ENCODE data around the gene WBP1L.
"Not testable (repeated sequence)": the region's sequence is repeated elsewhere in the genome, so short reads cannot be mapped to it uniquely, and the experiment has no call there.

Gene WBP1L

GRCh38 chr10:102723989-102724388 is 19.8 kb upstream of the WBP1L start:
- no peak for DNase-seq (ENCODE audit: low read depth, low spot score)

- DNase-seq (ENCODE audit: low read depth, low spot score): no peak
Measured at GRCh38 chr10:102726274-102726673, 17.5 kb upstream of the WBP1L start.

DNA sequence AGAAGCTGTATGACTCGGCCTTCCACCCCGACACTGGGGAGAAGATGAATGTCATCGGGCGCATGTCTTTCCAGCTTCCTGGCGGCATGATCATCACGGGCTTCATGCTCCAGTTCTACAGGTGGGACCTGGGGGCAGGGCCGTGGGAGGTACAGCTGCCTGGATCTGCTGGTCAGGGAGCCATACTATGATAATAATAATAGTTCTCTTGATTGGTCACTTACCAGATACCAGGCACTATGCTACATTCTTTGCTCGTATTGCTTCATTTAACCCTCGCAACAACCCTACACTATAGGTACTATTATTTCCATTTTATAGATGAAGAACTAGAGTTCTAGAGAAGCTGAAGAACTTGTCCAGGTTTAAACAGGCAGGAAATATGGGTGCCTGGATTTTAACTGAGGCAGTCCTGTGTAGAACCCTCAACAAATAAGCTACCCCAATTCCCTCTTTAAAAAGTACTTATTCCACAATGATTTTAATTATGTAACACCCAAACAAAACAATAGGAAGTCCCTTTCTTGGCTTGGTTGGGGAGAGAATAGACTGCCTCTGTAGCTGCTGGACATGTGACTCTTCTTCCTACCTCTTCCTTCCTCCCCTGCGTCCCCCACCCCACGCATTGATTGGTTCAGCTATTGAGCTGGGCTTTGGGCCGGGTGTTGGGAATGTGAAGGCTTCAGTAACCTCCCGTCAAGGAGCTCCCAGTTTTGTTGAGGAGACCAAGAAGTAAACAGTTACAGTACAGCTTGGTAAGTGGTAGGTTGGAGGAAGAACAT is 16.5 kb upstream of the WBP1L start:
- no peak for DNase-seq (ENCODE audit: low read depth, low spot score)

- no peak for DNase-seq (ENCODE audit: low read depth, low spot score)
Measured at GRCh38 chr10:102729029-102730026, 14.4 kb upstream of the WBP1L start.

DNA sequence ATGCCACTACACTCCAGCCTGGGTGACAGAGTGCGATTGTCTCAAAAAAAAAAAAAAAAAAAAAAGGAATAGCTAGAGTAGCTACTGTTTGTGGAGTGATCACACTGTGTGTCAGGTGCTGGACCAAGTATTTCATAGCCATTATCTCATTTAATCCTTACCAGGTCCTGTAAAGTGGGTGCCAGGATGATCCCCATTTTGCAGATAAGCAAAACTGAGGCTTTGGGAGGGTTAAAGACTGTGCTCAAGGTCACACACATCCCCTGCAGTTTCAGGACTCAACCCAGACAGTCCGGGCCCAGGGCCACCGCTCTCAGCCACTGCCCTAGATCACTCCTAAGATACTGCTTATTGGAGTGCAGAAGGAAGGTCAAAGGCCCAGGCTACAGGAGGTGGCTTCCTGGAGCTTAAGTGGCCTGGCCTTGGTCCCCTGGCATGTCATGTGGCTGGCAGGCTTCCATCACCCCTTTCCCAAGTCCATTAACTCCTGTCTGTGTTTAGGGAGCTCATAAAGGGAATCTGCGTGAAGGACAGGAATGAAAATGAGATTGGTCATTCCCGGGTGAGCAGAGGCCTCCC is 12.4 kb upstream of the WBP1L start:
- DNase-seq (ENCODE audit: low read depth, low spot score): no peak

DNA sequence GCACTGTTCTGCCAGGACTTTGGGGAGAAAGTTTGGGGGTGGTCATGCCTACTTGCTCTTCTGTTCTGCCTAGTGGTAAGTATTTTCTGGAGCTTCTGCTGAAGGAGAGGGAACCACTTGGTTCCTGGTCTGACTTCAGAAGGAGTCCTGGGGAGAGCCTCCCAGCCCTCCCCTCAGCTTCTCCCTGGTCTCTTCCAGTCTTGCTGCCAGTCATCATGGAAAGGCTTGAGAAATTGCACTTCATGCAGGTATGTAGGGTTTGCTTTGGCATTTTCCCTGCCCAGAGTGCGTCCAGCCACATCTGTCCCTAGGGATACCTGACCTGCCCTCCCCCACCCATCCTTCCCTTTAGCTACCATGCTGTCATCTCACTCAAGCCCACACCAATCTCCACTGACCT is 11.1 kb upstream of the WBP1L start:
- no peak for DNase-seq (ENCODE audit: low read depth, low spot score)

- DNase-seq (ENCODE audit: low read depth, low spot score): no peak
Measured at GRCh38 chr10:102735065-102735562, 8.6 kb upstream of the WBP1L start.

DNA sequence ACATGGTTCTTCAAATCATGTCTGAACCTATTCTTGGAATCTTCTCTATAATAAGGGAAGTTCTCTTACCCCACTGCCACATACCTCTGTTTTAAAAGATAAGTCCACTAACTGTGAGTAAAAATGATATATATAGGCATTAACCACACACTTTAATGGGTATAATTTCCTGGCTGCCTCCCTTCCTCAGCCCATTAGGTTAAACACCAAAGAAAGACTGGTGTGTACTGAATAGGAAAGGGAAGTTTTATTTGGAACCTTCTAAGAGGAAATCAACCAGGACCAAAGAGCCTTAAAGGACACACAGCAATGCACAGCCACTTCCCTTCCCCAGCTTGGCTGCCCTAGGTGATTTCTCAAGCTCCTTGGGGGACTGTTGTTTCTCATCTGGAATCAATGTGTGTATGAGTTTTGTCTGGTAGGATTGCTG is 5.0 kb upstream of the WBP1L start:
- no peak for DNase-seq (ENCODE audit: low read depth, low spot score)

GRCh38 chr10:102740229-102740628 is 3.5 kb upstream of the WBP1L start:
- DNase-seq (ENCODE audit: low read depth, low spot score): no peak

DNA sequence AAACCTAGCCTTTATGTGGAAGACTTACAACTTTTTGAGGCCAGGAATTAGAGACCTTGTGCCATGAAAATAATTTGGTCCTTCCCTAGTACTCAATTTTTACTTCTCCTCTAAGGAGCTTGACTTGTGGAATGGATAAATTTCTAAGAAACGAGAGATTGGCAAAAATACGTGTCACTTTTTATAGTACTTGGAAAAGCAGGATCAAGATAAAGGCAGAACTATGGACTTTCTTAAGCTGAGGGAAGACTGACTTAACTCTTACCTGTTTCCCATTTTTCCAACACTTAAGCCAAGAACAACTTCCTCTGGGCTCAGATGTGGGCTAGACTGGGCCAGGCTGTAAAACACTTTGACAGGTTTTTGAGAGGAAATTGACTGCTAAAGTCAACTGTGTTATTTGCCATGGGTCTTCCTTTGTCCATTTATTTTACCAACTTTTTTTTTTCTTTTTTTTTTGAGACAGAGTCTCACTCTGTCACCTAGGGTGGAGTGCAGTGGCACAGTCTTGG is 2.0 kb upstream of the WBP1L start:
- no peak for DNase-seq (ENCODE audit: low read depth, low spot score)

DNA sequence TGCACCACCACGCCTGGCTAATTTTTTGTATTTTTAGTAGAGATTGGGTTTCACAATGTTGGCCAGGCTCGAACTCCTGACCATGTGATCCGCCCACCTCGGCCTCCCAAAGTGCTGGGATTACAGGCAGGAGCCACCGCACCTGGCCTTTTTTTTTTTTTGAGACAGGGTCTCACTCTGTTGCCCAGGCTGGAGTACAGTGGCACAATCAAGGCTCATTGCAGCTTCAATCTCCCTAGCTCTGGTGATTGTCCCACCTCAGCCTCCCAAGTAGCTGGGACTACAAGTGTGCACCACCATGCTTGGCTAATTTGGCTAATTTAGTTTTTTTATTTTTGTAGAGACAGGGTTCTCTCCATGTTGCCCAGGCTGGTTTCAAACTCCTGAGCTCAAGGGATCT is 1.4 kb upstream of the WBP1L start:
- not testable (repeated sequence) for DNase-seq (ENCODE audit: low read depth, low spot score)

GRCh38 chr10:102743078-102743587 is 615 bp upstream of the WBP1L start:
- no peak for DNase-seq (ENCODE audit: low read depth, low spot score)

DNA sequence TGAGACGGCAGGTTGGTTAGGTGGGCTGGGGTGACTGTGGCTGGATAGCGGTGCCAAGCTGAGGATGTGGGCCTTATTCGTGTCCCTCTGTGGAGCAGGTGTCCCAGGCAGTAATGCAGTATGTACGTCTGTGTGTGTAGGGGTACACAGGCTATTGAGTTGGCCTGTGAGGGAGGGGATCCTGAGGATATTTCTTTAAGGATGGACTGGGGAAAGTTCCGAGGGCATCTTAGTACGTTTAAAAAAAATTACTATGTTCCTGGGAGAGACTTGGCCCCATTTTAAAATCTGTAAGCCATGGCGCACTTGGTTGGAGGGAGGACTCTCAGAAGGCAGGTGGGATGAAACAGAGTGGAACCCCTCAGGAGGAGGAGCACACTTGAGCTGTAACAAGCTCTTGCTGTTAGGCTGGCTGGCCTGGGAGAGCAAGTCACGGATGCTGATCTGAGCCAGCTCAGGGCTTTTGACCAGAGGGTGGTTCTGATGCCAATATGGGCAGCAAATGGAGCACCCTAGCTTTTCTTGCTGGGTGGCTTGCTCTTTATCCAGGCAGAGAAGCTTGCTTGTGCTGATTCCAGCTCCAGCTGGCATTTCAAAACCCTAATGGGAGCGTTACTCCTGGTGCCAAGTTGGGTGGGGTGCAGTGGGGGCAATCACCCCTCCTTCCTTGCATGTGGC is 765 bp downstream of the WBP1L start:
- peak; percentile 2 for DNase-seq (ENCODE audit: low read depth, low spot score)

- DNase-seq (ENCODE audit: low read depth, low spot score): no peak
Measured at GRCh38 chr10:102745157-102745556, 1.4 kb downstream of the WBP1L start.

GRCh38 chr10:102752266-102752930 is 8.7 kb downstream of the WBP1L start:
- DNase-seq (ENCODE audit: low read depth, low spot score): no peak

- DNase-seq (ENCODE audit: low read depth, low spot score): no peak
Measured at GRCh38 chr10:102752934-102753664, 9.4 kb downstream of the WBP1L start.

GRCh38 chr10:102753718-102754117 is 10.0 kb downstream of the WBP1L start:
- DNase-seq (ENCODE audit: low read depth, low spot score): no peak

DNA sequence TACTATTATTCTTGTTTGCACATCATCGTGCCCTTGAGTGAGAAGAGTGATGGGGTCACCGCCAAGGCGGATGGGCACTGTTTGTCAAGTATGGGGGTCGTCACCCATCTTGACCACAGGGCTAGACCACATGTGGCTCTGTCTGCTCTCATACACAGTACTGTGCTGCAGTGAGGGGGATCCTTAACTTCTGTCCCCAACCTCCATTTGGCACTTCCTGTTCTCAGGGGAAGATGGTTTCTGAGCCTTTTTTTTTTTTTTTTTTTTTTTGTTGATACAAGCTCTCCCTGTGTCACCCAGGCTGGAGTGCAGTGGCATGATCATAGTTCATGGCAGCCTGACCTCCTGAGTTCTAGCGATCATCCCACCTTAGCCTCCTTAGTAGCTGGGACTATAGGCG is 13.6 kb downstream of the WBP1L start:
- no peak for DNase-seq (ENCODE audit: low read depth, low spot score)

DNA sequence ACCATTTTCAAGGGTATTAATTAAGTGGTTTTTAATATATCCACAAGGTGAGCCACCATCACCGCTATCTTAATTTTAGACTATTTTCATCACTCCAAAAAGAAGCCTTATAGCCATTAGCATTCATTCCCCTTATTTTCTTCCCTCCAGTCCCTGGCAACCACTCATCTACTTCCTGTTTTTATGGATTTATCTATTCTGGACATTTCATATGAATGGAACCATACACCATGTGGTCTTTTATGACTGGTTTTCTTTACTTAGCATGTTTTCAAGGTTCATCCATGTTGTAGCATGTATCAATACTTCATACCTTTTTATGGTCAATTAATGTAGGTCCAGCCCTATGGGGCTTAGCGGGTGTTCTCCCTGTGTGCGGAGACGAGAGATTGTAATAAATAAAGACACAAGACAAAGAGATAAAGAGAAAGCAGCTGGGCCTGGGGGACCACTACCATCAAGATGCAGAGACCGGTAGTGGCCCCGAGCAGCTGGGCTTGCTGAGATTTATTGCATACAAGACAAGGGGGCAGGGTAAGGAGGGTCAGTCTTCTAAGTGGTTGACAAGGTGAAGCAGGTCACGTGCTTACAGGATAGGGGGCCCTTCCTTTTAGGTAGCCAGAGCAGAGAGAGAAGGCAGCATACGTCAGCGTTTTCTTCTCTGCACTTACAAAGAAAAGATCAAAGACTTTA is 14.6 kb downstream of the WBP1L start:
- no peak for DNase-seq (ENCODE audit: low read depth, low spot score)
